ENCODE data around the gene STK32C.
A peak's percentile ranks its signal among the peaks of the same experiment; 100 is the strongest.
"Not testable (repeated sequence)": the region's sequence is repeated elsewhere in the genome, so short reads cannot be mapped to it uniquely, and the experiment has no call there.

Gene STK32C

GRCh38 chr10:132336919-132337407 lies 29.2 kb upstream of the STK32C start:
- DNase-seq: no peak

DNA sequence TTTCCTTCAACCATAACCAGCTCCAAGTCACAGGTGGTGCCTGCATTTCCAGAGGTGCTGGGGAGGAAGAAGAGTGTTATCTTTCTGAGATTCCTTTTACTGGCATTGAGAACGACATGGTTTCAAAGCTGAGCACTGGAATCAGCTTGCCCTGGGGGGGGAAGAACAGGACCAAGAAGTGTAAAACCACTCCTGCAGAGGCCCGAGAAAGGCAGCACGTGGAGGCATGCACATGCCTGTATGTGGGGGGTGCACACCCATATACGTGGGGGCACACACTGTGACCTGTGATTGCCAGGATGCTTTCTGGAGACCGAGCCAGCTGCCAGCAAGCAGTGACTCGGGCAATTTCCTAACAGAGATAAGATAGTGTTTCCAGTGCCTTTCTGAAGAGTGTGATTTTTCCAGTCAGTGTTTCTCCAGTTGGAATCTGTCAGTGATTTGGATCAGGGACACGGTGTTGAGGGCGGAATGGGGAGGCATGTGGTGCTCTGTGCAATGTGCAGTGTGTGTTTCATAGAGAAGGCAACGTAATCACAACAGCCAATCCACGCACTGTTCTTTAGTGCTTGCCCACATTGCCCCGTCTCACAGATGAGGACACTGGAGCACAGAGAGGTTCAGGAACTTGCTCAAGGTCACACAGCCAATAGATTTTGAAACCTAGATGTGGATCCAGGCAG lies 28.5 kb upstream of the STK32C start:
- DNase-seq: no peak

DNA sequence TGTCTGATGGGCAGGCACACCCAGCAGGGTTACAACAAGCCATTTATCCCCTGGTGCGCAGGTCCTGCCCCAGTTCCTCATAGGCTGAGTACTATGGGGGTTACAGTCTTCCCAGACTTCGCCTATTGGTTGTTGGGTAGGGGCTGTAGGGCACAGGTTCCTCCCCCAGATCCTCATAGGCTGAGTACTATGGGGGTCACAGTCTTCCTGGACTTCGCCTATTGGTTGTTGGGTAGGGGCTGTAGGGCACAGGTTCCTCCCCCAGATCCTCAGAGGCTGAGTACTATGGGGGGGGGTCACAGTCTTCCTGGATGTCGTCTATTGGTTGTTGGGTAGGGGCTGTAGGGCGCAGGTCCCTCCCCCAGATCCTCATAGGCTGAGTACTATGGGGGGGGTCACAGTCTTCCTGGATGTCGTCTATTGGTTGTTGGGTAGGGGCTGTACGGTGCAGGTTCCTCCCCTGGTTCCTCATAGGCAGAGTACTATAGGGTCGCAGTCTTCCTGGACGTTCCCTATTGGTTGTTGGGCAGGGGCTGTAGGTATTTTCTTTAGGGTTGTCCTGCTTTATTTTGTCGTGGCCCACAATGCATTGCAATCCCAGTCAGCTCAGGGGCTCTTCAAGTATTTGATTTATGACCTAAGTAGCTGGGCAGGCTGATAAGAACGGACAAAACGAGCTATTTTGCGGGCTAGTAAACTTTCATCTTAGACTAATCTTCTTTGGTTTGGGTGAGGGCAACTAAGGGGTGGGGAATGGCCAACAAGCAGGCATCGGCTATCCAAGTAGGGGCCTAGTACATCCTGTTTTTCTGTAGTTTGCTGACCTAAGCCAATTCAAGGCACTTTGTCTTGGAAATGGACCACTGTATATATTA lies 27.7 kb upstream of the STK32C start:
- DNase-seq: no peak

DNA sequence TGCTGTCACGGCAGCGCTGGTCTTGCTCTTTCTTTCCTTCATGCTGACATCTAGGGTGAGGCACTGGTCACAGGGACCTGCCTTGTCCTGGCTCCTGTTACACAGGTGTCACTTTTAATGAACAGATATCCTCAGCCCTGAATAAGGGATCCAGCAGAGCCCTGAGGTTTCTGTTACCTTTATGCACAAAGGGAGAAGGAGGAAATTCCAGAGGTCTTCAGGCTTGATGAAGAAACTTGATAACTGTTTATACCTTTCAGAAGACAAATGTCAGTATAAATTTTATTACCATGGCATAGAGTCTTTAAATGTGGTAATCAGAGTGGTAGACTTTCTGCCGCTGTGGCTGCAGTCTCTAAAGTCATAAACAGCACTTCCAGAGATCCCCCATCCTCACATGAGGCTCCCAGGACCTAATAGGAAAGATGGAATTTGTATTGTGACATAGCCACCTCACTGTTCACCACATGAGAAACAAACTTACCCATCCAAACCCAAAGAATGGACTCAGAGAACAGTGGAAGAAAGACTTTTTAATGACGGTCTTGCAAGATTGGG lies 27.0 kb upstream of the STK32C start:
- DNase-seq: no peak

- no peak for DNase-seq
These were observed 25.6 kb upstream of the STK32C start for GRCh38 chr10:132333386-132333785.

- no peak for DNase-seq
These were observed 24.6 kb upstream of the STK32C start for GRCh38 chr10:132332433-132332754.

DNA sequence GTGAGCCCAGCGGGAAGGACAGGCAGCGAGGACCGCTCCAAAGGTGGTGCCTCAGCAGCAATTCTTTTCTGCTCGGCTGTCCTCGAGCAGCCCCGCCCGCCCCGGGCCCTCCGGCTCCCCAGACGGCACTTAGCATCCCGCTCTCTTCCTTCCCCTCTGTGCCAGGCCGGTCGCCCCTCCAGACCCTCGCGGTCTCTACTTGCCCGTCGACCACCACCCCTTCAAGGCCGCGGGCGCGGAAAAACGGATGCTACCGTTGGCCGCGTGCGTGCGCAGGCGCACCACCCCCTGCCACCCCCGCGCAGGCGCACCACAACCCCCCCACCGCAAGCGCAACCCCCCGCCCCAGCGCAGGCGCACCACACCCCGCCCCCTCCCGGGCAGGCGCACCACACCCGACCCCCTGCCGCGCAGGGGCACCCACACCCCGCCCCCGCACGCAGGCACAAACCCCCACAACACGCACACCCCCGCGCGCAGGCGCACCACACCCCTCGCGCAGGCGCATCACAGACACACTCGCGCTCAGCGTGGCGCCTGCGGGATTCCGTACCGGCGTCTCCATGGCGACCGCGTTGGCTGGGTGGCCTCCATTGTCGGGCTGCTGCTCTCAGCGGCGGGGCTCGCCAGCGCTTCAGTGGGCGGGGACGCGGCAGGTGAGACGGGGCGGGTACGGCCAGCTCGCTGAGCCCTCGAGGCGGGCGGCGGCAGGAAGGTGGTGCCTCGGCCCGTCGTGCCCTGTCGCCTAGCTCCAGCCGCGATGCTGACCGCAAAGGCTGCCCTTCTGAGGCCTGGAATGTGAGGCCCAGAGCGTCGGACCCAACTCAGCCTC lies 24.1 kb upstream of the STK32C start, which contains the start of gene LRRC27:
Gene LRRC27, plus strand, starts transcription at position 593 of the 832 bp plus-strand sequence. CDS start 1,332 bp downstream, outside the sequence.
- DNase-seq: peak; percentile 69

- DNase-seq: no peak
These were observed 22.7 kb upstream of the STK32C start for GRCh38 chr10:132330486-132330833.

GRCh38 chr10:132329565-132330485 lies 22.1 kb upstream of the STK32C start:
- no peak for DNase-seq

- no peak for DNase-seq
These were observed 21.0 kb upstream of the STK32C start for GRCh38 chr10:132328738-132329137.

DNA sequence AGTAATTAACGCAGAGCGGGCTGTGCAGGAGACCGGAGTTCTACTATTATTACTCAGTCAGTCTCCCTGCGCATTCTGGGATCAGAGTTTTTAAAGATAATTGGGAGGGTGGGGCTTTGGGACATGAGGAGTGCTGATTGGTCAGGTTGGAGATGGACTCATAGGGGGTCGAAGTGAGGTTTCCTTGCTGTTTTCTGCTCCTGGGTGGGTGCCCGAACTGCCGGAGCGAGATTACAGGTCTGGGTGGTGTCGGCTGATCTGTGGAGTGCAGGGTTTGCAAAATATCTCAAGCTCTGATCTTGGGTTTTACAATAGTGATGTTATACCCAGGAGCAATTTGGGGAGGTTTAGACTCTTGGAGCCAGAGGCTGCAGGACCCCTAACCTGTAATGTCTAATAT lies 20.4 kb upstream of the STK32C start:
- DNase-seq: no peak

DNA sequence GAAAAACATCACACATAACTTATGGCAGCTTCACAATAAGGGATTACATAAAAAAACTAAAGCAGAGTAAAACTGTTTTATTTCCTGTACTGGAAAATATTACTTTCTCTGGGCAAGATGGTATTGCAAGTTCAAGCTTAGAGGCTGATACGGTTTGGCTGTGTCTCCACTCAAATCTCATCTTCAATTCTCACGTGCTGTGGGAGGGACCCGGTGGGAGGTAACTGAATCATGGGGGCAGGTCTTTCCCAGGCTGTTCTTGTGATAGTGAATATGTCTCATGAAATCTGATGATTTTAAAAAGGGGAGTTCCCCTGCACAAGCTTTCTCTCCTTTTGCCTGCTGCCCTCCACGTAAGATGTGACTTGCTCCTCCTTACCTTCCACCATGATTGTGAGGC lies 19.2 kb upstream of the STK32C start:
- no peak for DNase-seq

GRCh38 chr10:132326344-132326889 lies 18.7 kb upstream of the STK32C start:
- no peak for DNase-seq

DNA sequence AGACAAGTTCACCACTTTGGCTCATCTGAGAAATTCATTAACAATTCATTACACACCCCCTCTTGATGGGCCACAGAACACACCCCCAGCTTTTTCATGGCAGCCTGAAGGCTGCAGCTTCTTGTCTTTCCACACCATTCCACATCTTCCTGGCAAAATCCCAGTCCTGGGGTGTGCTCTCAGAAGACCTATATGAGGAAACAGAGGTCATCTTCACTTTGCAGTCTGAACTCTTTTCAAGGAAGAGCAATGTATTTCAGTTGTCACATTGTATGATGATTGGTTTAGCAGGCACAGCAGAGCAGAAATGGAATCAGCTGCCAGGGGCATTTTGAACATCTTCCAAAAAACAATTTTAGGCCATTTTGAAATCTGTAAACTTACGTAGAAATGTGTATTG lies 16.4 kb upstream of the STK32C start:
- no peak for DNase-seq

GRCh38 chr10:132322586-132323048 lies 14.9 kb upstream of the STK32C start:
- DNase-seq: no peak

GRCh38 chr10:132321726-132322125 lies 14.0 kb upstream of the STK32C start:
- no peak for DNase-seq

DNA sequence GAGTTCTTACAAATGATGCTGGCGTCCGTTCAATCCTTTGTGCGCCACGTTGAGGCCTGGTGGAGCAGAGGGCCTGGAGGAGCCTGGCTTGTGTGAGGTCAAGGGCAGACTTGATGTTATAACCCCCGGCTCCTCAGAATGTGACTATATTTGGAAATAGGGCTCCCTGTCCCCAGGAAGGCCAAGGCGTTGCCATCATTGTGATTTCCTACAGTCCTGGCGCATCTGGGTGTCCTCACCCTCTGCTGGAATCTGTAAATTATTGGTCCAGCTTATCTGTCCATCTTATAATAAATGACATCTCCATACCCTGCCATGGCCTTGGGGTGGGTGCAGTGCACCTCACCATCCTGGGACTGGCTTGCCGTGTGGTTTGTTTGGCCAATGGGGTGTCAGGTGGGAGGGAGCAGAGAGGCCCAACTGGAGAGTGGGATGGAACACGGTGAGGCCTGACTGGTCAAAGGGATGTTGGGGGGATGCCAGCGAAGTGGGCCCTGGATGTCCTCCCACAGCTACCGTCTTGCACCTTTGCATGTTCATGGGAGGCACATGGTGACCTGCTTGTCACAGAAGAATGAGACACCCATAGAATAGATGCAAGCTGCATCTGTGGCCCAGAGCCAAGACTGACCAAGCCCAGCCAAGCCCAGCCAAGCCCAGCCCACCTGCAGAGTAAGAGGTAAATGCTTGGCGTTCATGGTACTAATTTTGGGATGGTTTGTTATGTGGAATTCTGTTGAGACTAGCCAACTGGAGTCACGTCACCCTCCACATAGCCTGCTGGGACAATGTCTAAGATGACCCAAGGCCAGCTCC lies 13.1 kb upstream of the STK32C start:
- DNase-seq: no peak

- no peak for DNase-seq
These were observed 12.3 kb upstream of the STK32C start for GRCh38 chr10:132319853-132320653.

DNA sequence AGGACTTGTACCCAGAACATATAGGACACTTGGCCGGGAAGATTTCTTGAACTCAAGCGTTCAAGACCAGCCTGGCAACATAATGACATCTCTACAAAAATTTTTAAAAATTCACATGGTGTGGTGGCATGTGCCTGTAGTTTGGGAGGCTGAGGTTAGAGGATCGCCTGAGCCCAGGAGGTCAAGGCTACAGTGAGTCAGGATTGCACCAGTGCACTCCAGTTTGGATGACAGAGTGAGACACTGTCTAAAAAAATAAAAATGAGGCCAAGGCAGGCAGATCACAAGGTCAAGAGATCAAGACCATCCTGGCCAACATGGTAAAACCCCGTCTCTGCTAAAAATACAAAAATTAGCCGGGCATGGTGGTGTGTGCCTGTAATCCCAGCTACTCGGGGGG lies 9.7 kb upstream of the STK32C start:
- not testable (repeated sequence) for DNase-seq

- no peak for DNase-seq
These were observed 8.4 kb upstream of the STK32C start for GRCh38 chr10:132316133-132316532.
